Smooth muscle cell (in vitro differentiated cells): Measurements from ENCODE around the gene OPN1LW. TPM values are rescaled to one million over a fixed set of nuclear protein-coding genes. Genes with fewer than 3 reads are reported as not detected.
"Not testable (repeated sequence)": the region's sequence is repeated elsewhere in the genome, so short reads cannot be mapped to it uniquely, and the experiment has no call there.

Experiments
- DNase-seq: peaks from one replicate; lab custom pipeline; 2025; ENCODE audit not compliant: unreplicated experiment; lab: John Stamatoyannopoulos, UW
- H2AFZ ChIP-seq: fragments of 200-600 bp; sonication (generic); 2 replicates; pipeline ENCODE4 v1.6.0; 2016; ENCODE audit warnings: antibody characterized with exemption, low read depth, mild to moderate bottlenecking
- H3F3A ChIP-seq: fragments of 200-600 bp; sonication (generic); 2 replicates; pipeline ENCODE4 v1.6.0; 2017; ENCODE audit warnings: antibody characterized with exemption, low read depth
- H3K27ac ChIP-seq: fragments of 200-600 bp; sonication (generic); 2 replicates; pipeline ENCODE4 v1.5.1; 2016; ENCODE audit warnings: low read depth, mild to moderate bottlenecking
- H3K27me3 ChIP-seq: fragments of 200-600 bp; sonication (generic); 2 replicates; pipeline ENCODE4 v1.6.1; 2016; ENCODE audit warnings: low read depth, mild to moderate bottlenecking
- H3K36me3 ChIP-seq: fragments of 200-600 bp; sonication (generic); 2 replicates; pipeline ENCODE4 v1.5.1; 2016; ENCODE audit warnings: low read depth
- H3K4me1 ChIP-seq: fragments of 200-600 bp; sonication (generic); 2 replicates; pipeline ENCODE4 v1.5.1; 2016; ENCODE audit warnings: low read depth
- H3K4me2 ChIP-seq: fragments of 200-600 bp; sonication (generic); 2 replicates; pipeline ENCODE4 v1.6.0; 2016; ENCODE audit warnings: mild to moderate bottlenecking
- H3K4me3 ChIP-seq: fragments of 200-600 bp; sonication (generic); 2 replicates; pipeline ENCODE4 v1.5.1; 2016; ENCODE audit warnings: mild to moderate bottlenecking
- H3K79me2 ChIP-seq: fragments of 200-600 bp; sonication (generic); 2 replicates; pipeline ENCODE4 v1.6.0; 2016; ENCODE audit warnings: low read depth, mild to moderate bottlenecking
- H3K9ac ChIP-seq: fragments of 200-600 bp; sonication (generic); 2 replicates; pipeline ENCODE4 v1.6.0; 2016; ENCODE audit warnings: low read depth
- H3K9me3 ChIP-seq: fragments of 200-600 bp; sonication (generic); replicated peaks from 2 replicates; pipeline ENCODE4 v1.5.1; 2016; ENCODE audit warnings: low read depth
- H4K20me1 ChIP-seq: fragments of 200-600 bp; sonication (generic); 2 replicates; pipeline ENCODE4 v1.6.0; 2016; ENCODE audit warnings: low read depth
- CTCF ChIP-seq: fragments of 200-600 bp; sonication (generic); IDR thresholded peaks from 2 replicates; pipeline ENCODE4 v1.5.1; 2017; ENCODE audit warnings: borderline replicate concordance, mild to moderate bottlenecking, antibody characterized with exemption; ENCODE audit not compliant: insufficient read depth, poor library complexity, severe bottlenecking
- WGBS: methylation state at CpG from one replicate; pipeline ENCODE4 v1.1.7; 2016; ENCODE audit warnings: low lambda C conversion rate; 5-methylcytosine and 5-hydroxymethylcytosine counted together
- polyA plus RNA-seq: library from polyadenylated mRNA; unstranded; fragments of >200 nt; fragmentation: Nextera tagmentation; extraction: Ambion mirVana; gene quantifications from 2 replicates; pipeline ENCODE4 v1.2.1, GENCODE V29; 2016
- total RNA-seq: library from RNA; depleted of rRNA; stranded (reverse); fragments of >200 nt; gene quantifications from 2 replicates; pipeline ENCODE4 v1.2.3, GENCODE V29; 2014

OPN1LW gene
- total RNA-seq (not detected in 2 replicates), polyA plus RNA-seq (not detected in 2 replicates)

GRCh38 chrX:154144010-154144409 is at the start of gene OPN1LW:
Gene OPN1LW, plus strand, starts transcription at chrX:154144243. Its CDS starts 41 bp downstream, at chrX:154144284.
- not testable (repeated sequence) for H3F3A ChIP-seq, H3K4me3 ChIP-seq, H3K9me3 ChIP-seq, DNase-seq, H3K36me3 ChIP-seq, H4K20me1 ChIP-seq, H3K79me2 ChIP-seq, H2AFZ ChIP-seq, H3K27ac ChIP-seq, H3K27me3 ChIP-seq, H3K4me2 ChIP-seq, H3K9ac ChIP-seq, H3K4me1 ChIP-seq
- 92% methylated on average over 12 of the region's 15 CpGs for WGBS

GRCh38 chrX:154094833-154095232 is 49.2 kb upstream of the OPN1LW start:
- H4K20me1 ChIP-seq, result peaks cover 69% of the 10 kb centered on the region
- H3K9ac ChIP-seq, result no peak overlapping the region
- no peak overlapping the region for H3K4me3 ChIP-seq

GRCh38 chrX:154096140-154097002 is 47.7 kb upstream of the OPN1LW start:
- Histone ChIP-seq H3K79me2 (peaks cover 48% of the 10 kb centered on the region), H3K4me3 (peak overlapping the region; percentile 65), H3F3A (no peaks in the 10 kb centered on the region), H2AFZ (no peak overlapping the region), H3K9ac (peak overlapping the region; percentile 87), H3K36me3 (no peaks in the 10 kb centered on the region), H3K4me1 (peaks cover 8% of the 10 kb centered on the region), H3K4me2 (peak overlapping the region; percentile 91), H3K27ac (peak overlapping the region; percentile 74), H3K9me3 (no peaks in the 10 kb centered on the region), H4K20me1 (peaks cover 54% of the 10 kb centered on the region), H3K27me3 (no peaks in the 10 kb centered on the region)
- 46% methylated on average over 30 of the region's 31 CpGs for WGBS
- DNase-seq, result no peak
- no peak for TF ChIP-seq CTCF

More at GRCh38 chrX:154094833-154095232, 49.2 kb upstream of the OPN1LW start:
- no peaks in the 10 kb centered on the region for H3K9me3 ChIP-seq
- H3K36me3 ChIP-seq, result no peaks in the 10 kb centered on the region
- H3F3A ChIP-seq, result no peaks in the 10 kb centered on the region
- no peaks in the 10 kb centered on the region for H3K27me3 ChIP-seq
- peak overlapping the region; percentile 91 for H3K4me2 ChIP-seq
- H3K79me2 ChIP-seq, result peaks cover 64% of the 10 kb centered on the region
- peaks cover 8% of the 10 kb centered on the region for H3K4me1 ChIP-seq
- DNase-seq, result no peak
- no peak for TF ChIP-seq CTCF
- no peak overlapping the region for H2AFZ ChIP-seq
- WGBS, result 48% methylated on average over 6 of the region's 6 CpGs
- no peak overlapping the region for H3K27ac ChIP-seq

GRCh38 chrX:154097003-154097588 is 46.9 kb upstream of the OPN1LW start:
- Histone ChIP-seq H3K27ac (peak overlapping the region; percentile 74), H2AFZ (no peak overlapping the region), H3K9me3 (no peaks in the 10 kb centered on the region), H3K4me2 (peak overlapping the region; percentile 91), H3K4me1 (peaks cover 8% of the 10 kb centered on the region), H3K79me2 (peaks cover 42% of the 10 kb centered on the region), H4K20me1 (peaks cover 47% of the 10 kb centered on the region), H3F3A (no peaks in the 10 kb centered on the region), H3K4me3 (peak overlapping the region; percentile 65), H3K9ac (peak overlapping the region; percentile 87), H3K36me3 (no peaks in the 10 kb centered on the region), H3K27me3 (no peaks in the 10 kb centered on the region)
- DNase-seq, result peak; percentile 49
- no peak for TF ChIP-seq CTCF
- WGBS, result 57% methylated on average over 4 of the region's 80 CpGs
